DND-41 (cell line): ENCODE results near the gene BARX1.

Experiments
- EZH2 ChIP-seq: IDR thresholded peaks from 3 replicates; pipeline ENCODE4 v1.6.1; 2012; ENCODE audit warnings: borderline replicate concordance, low read depth, mild to moderate bottlenecking, moderate library complexity, low read length, inconsistent platforms; ENCODE audit not compliant: severe bottlenecking
- TF ChIP-seq, protein P1 (sequence below): IDR thresholded peaks from 2 replicates; pipeline ENCODE4 v1.5.1; 2012; ENCODE audit warnings: borderline replicate concordance, low read length, moderate library complexity, mild to moderate bottlenecking; ENCODE audit not compliant: poor library complexity, severe bottlenecking; ENCODE audit errors: extremely low read depth

DNA sequence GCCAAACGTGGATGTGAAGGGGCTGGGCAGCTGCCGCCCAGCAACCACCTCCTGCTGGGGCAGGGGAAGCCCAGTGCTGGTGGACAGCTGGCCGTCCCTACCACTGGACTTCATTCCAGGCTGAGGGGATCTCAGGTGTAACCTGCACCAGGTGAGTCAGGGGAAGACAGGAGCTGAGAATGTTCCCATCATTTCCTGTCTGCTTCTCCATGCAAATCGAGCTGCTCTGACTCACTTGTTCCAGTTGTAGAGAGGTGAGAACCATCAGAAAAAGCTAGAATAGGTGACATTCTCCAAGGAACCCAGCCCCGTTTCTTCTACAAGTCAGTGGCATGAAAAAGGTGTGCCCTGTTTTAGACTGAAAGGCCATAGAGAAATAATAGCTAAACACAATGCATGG, 21.8 kb upstream of the BARX1 start:
- no peak for TF ChIP-seq EZH2
- TF ChIP-seq, protein P1, sequence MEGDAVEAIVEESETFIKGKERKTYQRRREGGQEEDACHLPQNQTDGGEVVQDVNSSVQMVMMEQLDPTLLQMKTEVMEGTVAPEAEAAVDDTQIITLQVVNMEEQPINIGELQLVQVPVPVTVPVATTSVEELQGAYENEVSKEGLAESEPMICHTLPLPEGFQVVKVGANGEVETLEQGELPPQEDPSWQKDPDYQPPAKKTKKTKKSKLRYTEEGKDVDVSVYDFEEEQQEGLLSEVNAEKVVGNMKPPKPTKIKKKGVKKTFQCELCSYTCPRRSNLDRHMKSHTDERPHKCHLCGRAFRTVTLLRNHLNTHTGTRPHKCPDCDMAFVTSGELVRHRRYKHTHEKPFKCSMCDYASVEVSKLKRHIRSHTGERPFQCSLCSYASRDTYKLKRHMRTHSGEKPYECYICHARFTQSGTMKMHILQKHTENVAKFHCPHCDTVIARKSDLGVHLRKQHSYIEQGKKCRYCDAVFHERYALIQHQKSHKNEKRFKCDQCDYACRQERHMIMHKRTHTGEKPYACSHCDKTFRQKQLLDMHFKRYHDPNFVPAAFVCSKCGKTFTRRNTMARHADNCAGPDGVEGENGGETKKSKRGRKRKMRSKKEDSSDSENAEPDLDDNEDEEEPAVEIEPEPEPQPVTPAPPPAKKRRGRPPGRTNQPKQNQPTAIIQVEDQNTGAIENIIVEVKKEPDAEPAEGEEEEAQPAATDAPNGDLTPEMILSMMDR: no peak
